Liver (tissue), 9 donors: ENCODE results near the gene MRPL55. TPM values are rescaled to one million over a fixed set of nuclear protein-coding genes. Genes with fewer than 3 reads are reported as not detected.

Experiments
- DNase-seq: peaks from one replicate; pipeline ENCODE4 v3.0.0-alpha.2; 2017; ENCODE audit warnings: low spot score
- H3K27ac ChIP-seq, 2 donors: one replicate each; pipeline ENCODE4 v1.7.0; 2013; ENCODE audit warnings: inconsistent platforms in 2 of 2, low read length in 2 of 2, control low read depth in 1 of 2, low read depth in 1 of 2, mild to moderate bottlenecking in 1 of 2
- H3K27me3 ChIP-seq, 4 donors: one replicate each; pipeline versions ENCODE4 v1.6.1 to v1.7.0; 2013; ENCODE audit warnings: low read length in 3 of 4, inconsistent platforms in 1 of 4, mild to moderate bottlenecking in 1 of 4, moderate library complexity in 1 of 4; ENCODE audit not compliant: control insufficient read depth in 4 of 4, insufficient read depth in 4 of 4
- H3K36me3 ChIP-seq, 4 donors: one replicate each; pipeline versions ENCODE4 v1.6.1 to v1.7.0; 2013; ENCODE audit warnings: low read length in 3 of 4, mild to moderate bottlenecking in 3 of 4, low read depth in 1 of 4, moderate library complexity in 1 of 4; ENCODE audit not compliant: control insufficient read depth in 4 of 4, insufficient read depth in 3 of 4
- H3K4me1 ChIP-seq, 4 donors: one replicate each; pipeline versions ENCODE4 v1.6.1 to v1.7.0; 2013; ENCODE audit warnings: low read length in 3 of 4, mild to moderate bottlenecking in 3 of 4, moderate library complexity in 1 of 4; ENCODE audit not compliant: control insufficient read depth in 4 of 4, insufficient read depth in 4 of 4
- H3K4me3 ChIP-seq, 3 donors: one replicate each; pipeline versions ENCODE4 v1.6.1 to v1.7.0; 2013; ENCODE audit warnings: low read length in 3 of 3, control low read depth in 1 of 3, low read depth in 1 of 3, mild to moderate bottlenecking in 1 of 3
- H3K9ac ChIP-seq, 2 donors: one replicate each; pipeline ENCODE4 v1.7.0; 2013; ENCODE audit warnings: low read length in 2 of 2, mild to moderate bottlenecking in 2 of 2, moderate library complexity in 2 of 2, control low read depth in 1 of 2, low read depth in 1 of 2
- H3K9me3 ChIP-seq, 4 donors: one replicate each; pipeline versions ENCODE4 v1.6.1 to v1.7.0; 2013; ENCODE audit warnings: low read length in 3 of 4; ENCODE audit not compliant: control insufficient read depth in 4 of 4
- FOXA1 ChIP-seq: IDR thresholded peaks from 2 replicates; pipeline ENCODE4 v1.6.1; 2016; ENCODE audit warnings: antibody characterized with exemption
- FOXA2 ChIP-seq: IDR thresholded peaks from 2 replicates; pipeline ENCODE4 v1.6.1; 2016; ENCODE audit warnings: antibody characterized with exemption
- GABPA ChIP-seq, 2 donors: IDR thresholded peaks in 1 of 2; conservative IDR thresholded peaks in 1 of 2; 2 replicates each; pipeline ENCODE4 v1.6.1; 2016; ENCODE audit warnings: antibody characterized with exemption in 2 of 2, mild to moderate bottlenecking in 1 of 2, moderate library complexity in 1 of 2
- HNF4G ChIP-seq: IDR thresholded peaks from 2 replicates; pipeline ENCODE4 v1.6.1; 2016; ENCODE audit warnings: antibody characterized with exemption
- JUND ChIP-seq, 2 donors: IDR thresholded peaks; 2 replicates each; pipeline ENCODE4 v1.6.1; 2016; ENCODE audit warnings: antibody characterized with exemption in 2 of 2
- NR2F2 ChIP-seq: IDR thresholded peaks from 2 replicates; pipeline ENCODE4 v1.6.1; 2016; ENCODE audit warnings: antibody characterized with exemption
- RAD21 ChIP-seq, 2 donors: IDR thresholded peaks; 2 replicates each; pipeline ENCODE4 v1.6.1; 2016; ENCODE audit warnings: antibody characterized with exemption in 2 of 2, mild to moderate bottlenecking in 2 of 2
- REST ChIP-seq: IDR thresholded peaks from 2 replicates; pipeline ENCODE4 v1.6.1; 2016; ENCODE audit warnings: antibody characterized with exemption, mild to moderate bottlenecking
- YY1 ChIP-seq: IDR thresholded peaks from 2 replicates; pipeline ENCODE4 v1.6.1; 2016; ENCODE audit warnings: antibody characterized with exemption, mild to moderate bottlenecking
- WGBS: extraction: QIAGEN DNeasy Blood & Tissue Kit; methylation state at CpG from one replicate; pipeline ENCODE4 v1.1.7; 2013; 5-methylcytosine and 5-hydroxymethylcytosine counted together
- polyA plus RNA-seq, 2 donors: library from polyadenylated mRNA; stranded (reverse) in 1 of 2; unstranded in 1 of 2; fragments of 200-250 nt in 1 of 2; fragments of >200 nt in 1 of 2; fragmentation: Nextera tagmentation in 1 of 2; extraction: Ambion mirVana in 1 of 2; gene quantifications; one replicate each; pipeline versions ENCODE4 v1.2.1 to v1.2.3, GENCODE V29; 2013 to 2015
- total RNA-seq, 2 donors: library from RNA; depleted of rRNA; stranded (reverse); fragments of >200 nt; gene quantifications; one replicate each; pipeline ENCODE4 v1.2.3, GENCODE V29; 2014
- TF ChIP-seq, protein P1 (sequence below): IDR thresholded peaks from 2 replicates; pipeline ENCODE4 v1.6.1; 2016; ENCODE audit warnings: antibody characterized with exemption
- TF ChIP-seq, protein P2 (sequence below): fragments of 150-350 bp; IDR thresholded peaks from 2 replicates; pipeline ENCODE4 v1.5.1; 2017; ENCODE audit warnings: improper control_type of control experiment, low read depth, low read length; ENCODE audit not compliant: missing input control
- donor health status: healthy.
- donor health status: healthy.
- donor health status: healthy.
- donor health status: healthy.
- donor health status: healthy.

MRPL55 gene
- total and polyA plus RNA-seq, 4 donors: 38.9 to 119 (median 62.0) TPM

GRCh38 chr1:228108055-228108690, 926 bp downstream of the MRPL55 start:
- 75% methylated on average over 11 of the region's 11 CpGs for whole genome bisulfite sequencing
- TF ChIP-seq NR2F2 (no peak), REST (no peak), GABPA (IDR thresholded peaks at IDR 0.05 in 1 of 2, conservative IDR thresholded peaks at IDR 0.05 in 1 of 2) (no peak), FOXA2 (no peak), YY1 (no peak), JUND (IDR thresholded peaks at IDR 0.05) (no peak), RAD21 (IDR thresholded peaks at IDR 0.05) (no peak), FOXA1 (no peak), HNF4G (no peak)
- TF ChIP-seq, protein P1, sequence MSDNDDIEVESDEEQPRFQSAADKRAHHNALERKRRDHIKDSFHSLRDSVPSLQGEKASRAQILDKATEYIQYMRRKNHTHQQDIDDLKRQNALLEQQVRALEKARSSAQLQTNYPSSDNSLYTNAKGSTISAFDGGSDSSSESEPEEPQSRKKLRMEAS: no peak
- TF ChIP-seq, protein P2, sequence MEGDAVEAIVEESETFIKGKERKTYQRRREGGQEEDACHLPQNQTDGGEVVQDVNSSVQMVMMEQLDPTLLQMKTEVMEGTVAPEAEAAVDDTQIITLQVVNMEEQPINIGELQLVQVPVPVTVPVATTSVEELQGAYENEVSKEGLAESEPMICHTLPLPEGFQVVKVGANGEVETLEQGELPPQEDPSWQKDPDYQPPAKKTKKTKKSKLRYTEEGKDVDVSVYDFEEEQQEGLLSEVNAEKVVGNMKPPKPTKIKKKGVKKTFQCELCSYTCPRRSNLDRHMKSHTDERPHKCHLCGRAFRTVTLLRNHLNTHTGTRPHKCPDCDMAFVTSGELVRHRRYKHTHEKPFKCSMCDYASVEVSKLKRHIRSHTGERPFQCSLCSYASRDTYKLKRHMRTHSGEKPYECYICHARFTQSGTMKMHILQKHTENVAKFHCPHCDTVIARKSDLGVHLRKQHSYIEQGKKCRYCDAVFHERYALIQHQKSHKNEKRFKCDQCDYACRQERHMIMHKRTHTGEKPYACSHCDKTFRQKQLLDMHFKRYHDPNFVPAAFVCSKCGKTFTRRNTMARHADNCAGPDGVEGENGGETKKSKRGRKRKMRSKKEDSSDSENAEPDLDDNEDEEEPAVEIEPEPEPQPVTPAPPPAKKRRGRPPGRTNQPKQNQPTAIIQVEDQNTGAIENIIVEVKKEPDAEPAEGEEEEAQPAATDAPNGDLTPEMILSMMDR: no peak
- DNase-seq: no peak
- Histone ChIP-seq H3K36me3 (peaks cover 0 to 15% (median 10%) of the 10 kb centered on the region in 4 donors), H3K27ac (peak overlapping the region; percentile 70 to 91), H3K9ac (peak overlapping the region; percentile 75 to 98), H3K4me1 (peaks cover 3 to 41% (median 31%) of the 10 kb centered on the region in 4 donors), H3K9me3 (no peaks in the 10 kb centered on the region), H3K4me3 (peak overlapping the region; percentile 68 to 99 (median 89)), H3K27me3 (no peaks in the 10 kb centered on the region)

DNA sequence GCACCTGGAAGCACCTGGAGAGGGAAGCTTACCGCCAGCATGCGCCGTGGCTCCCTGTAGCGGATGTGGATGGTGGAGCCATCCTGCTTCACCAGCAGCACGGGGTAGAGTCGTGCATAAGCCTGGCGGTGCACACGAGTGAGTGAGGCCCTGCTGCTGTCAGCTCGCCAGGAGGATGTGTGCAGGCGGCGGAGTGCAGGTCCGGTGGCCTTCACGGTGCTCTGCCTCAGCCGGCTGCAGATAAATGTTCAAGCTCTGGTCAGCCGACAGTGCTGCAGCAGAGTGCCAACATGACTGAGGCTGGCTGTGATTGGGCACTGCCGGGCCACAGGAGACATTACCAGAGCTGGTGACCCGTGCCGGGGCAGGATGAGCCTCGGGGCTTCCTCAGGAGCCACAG, 1.5 kb downstream of the MRPL55 start:
- Histone ChIP-seq H3K27me3 (no peaks in the 10 kb centered on the region), H3K4me1 (peaks cover 3 to 44% (median 31%) of the 10 kb centered on the region in 4 donors), H3K27ac (no peak overlapping the region), H3K9ac (no peak overlapping the region), H3K36me3 (peaks cover 0 to 15% (median 10%) of the 10 kb centered on the region in 4 donors), H3K9me3 (no peaks in the 10 kb centered on the region), H3K4me3 (no peak overlapping the region)
- TF ChIP-seq REST (no peak), RAD21 (IDR thresholded peaks at IDR 0.05) (no peak), FOXA2 (no peak), JUND (IDR thresholded peaks at IDR 0.05) (no peak)
- TF ChIP-seq, protein P2: no peak
- WGBS: 95% methylated on average over 19 of the region's 19 CpGs
- no peak for DNase-seq
